Endometrial microvascular endothelial cells (primary cell): ENCODE measurements around the gene RAP1GAP2. TPM values are rescaled to one million over a fixed set of nuclear protein-coding genes. Genes with fewer than 3 reads are reported as not detected.
"Not testable (repeated sequence)": the region's sequence is repeated elsewhere in the genome, so short reads cannot be mapped to it uniquely, and the experiment has no call there.

Experiments
- in situ Hi-C: cut with HindIII; loops from 2 replicates; pipeline ENCODE4 v1.10.0; 2017; ENCODE audit warnings: low sequenced_read_pairs, low pct_unique_long_range_greater_than_20kb; ENCODE audit errors: inconsistent ontology term
- total RNA-seq: library from RNA; depleted of rRNA; stranded (reverse); fragments of >200 nt; gene quantifications from one replicate; pipeline ENCODE4 v1.2.3, GENCODE V29; 2015; ENCODE audit errors: inconsistent ontology term

The RAP1GAP2 gene
- total RNA-seq, 1 donor from 2014 or later, result 2.5 TPM

DNA sequence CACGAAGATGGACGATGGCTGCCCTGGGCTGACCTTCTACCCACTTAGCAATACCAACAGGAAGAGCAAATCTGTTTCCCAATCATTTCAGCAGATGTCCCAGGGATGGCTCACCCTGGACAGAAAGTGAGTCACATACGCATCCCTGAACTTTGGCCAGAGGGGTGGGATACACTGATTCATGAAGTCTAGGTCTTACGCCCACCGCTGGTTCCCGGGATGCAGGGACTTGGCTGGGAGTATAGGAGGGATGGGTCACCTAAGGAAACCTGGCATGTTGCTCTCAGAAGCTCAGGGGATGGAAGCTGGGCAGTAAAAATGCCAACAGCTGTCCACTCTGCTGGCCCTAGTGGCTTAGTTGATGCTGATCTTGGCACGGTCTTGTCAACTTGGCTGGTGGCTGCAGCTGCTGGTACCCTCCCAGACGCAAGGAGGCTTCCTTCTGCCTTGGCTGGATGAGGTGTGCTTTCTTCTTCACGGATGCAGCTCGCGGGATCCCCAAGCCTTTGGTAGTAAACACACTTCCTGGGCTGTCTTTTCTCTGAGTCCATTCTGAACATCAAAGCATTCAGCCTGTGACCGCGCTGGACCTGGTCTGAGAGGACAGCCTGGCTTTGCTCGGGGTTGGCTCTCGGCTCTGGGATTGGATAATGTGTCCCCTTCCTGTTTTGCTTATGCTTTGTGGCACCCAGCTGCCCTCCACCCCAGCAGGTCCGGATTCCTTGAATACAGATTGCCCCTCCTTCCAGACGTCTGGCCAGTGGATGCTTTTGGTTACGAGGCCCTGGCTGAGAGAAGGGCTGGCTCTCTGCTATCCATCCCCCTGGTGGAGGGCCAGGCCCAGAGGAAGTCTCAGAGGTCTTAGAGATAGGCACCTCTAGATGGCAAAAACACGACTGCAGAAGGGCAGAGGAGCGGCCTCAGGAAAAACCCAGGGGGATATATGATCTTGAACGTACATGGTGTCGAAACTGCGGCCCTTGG, 71.5 kb downstream of the RAP1GAP2 start:
- in situ Hi-C loops, result loop anchor here (25.0 kb wide), 2 partner anchors 105 to 145 kb away; no protein-coding TSS in a partner anchor

DNA sequence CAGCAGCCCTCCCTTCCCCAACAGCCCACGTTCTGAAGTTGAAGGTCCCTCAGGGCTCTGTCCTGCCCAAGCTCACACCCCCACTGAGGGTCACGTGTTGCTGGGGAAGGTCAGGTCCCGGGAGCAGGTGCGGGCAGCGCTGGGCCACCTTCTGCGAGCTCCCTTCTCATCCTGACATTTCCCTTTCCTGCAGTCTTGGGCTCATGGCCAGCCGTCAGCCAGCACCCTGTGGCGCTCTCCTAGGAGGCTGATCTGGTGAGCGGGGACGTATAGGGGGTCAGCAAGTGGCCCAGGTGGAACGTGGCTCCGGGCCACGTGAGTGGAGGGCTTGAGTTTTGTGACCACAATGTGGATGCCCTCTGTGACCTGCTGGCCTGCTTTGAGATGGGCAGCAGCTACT, 73.4 kb downstream of the RAP1GAP2 start:
- in situ Hi-C loops, result loop anchor here (25.0 kb wide), 2 partner anchors 107 to 143 kb away; no protein-coding TSS in a partner anchor

- in situ Hi-C loops, result loop anchor here (25.0 kb wide), 2 partner anchors 109 to 141 kb away; no protein-coding TSS in a partner anchor
Measured at GRCh38 chr17:2871205-2871604, 75.0 kb downstream of the RAP1GAP2 start.

- in situ Hi-C loops, result loop anchor here (25.0 kb wide), 2 partner anchors 109 to 141 kb away; no protein-coding TSS in a partner anchor
Measured at GRCh38 chr17:2871720-2872119, 75.5 kb downstream of the RAP1GAP2 start.

DNA sequence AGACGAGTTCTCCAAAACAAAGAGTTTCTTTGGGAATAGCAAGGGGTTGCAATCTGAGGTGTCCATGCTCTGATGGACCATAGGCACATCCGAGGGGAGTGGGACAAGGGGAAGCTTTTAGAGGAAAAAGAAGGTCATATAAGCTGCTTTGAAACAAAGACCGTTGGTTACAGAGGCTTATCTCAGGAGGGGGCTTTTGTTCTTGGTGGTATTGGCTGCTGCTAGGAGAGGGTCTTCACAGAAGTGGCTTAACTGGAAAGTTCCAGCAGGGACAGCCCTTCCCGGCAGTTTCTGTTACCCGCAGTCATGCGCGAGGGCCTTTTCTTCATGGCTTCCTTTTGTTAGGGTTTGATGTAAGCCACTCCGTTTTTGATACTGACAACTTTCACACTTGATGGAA, 76.0 kb downstream of the RAP1GAP2 start:
- in situ Hi-C loops, result loop anchor here (25.0 kb wide), 2 partner anchors 110 to 140 kb away; no protein-coding TSS in a partner anchor

DNA sequence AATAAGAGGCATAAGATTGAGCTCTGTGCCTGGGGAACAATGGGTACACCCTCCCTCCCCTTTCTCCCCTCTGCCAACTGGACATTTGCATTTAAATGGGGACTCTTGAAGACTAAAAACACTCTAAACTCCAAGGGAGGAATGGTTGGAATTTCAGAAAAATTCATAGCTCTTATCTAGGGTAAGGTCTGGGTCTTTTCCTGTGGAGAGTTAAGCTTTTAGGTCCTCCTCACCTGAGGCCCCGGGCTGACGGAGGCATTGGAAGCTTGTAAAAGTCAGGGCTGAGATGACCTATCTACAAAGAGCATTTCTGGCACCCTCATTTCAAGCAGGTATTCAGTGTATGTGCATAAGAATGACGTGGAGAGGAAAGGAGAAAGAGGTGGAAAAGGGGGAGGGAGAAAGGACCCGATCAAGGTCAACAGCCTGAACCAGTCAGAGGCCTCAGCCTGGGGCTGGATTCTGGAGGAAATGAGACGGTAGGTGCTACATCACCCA, 78.0 kb downstream of the RAP1GAP2 start:
- in situ Hi-C loops, result loop anchor here (25.0 kb wide), 2 partner anchors 112 to 138 kb away; no protein-coding TSS in a partner anchor

DNA sequence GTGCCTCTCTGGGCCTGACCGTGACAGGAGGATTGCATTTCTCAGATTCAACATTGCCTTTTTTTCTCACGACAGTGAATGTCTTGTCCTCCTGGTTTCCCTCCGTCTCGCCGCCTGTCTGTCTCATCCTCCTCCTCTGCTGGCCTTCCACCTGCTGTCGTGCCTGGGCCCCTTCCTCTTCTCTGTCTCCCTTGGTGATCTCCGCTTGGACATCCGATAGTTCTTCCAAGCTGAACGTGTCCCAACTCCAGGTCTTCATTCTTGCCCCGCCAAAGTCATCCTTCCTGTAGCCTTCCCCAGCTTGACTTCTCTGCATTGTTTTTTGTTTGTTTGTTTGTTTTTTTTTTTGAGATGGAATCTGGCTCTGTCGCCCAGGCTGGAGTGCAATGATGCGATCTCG, 79.4 kb downstream of the RAP1GAP2 start:
- in situ Hi-C loops, result no loop called here

GRCh38 chr17:2876467-2876866, 80.2 kb downstream of the RAP1GAP2 start:
- in situ Hi-C loops, result no loop called here

- in situ Hi-C loops, result no loop called here
Measured at GRCh38 chr17:2878751-2879254, 82.6 kb downstream of the RAP1GAP2 start.

GRCh38 chr17:2880050-2880449, 83.8 kb downstream of the RAP1GAP2 start:
- in situ Hi-C loops, result no loop called here

- in situ Hi-C loops, result no loop called here
Measured at GRCh38 chr17:2881295-2881694, 85.1 kb downstream of the RAP1GAP2 start.

- in situ Hi-C loops, result no loop called here
Measured at GRCh38 chr17:2883544-2884213, 87.4 kb downstream of the RAP1GAP2 start.

- in situ Hi-C loops, result no loop called here
Measured at GRCh38 chr17:2885733-2886132, 89.5 kb downstream of the RAP1GAP2 start.

GRCh38 chr17:2888326-2888725, 92.1 kb downstream of the RAP1GAP2 start:
- in situ Hi-C loops, result no loop called here

DNA sequence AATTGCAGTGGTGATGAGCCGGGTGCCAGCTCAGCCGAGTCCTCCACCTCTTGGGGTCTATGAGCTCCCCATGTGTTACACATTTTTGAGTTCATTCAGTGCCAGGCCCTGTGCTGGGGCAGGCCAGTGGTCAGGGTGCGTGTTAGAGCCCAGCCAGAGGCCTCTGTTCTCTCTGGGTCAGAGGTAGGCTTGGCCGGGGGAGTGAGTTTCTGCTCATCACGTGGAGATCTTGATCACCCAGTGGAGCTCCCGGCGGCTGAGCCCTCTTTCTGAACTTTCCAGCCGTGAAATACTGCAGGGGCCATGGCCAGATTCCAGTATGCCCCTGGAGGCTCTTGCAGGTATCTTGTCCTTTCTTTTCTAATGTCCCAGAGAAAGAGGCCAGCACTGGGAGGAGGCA, 93.0 kb downstream of the RAP1GAP2 start:
- in situ Hi-C loops, result no loop called here

DNA sequence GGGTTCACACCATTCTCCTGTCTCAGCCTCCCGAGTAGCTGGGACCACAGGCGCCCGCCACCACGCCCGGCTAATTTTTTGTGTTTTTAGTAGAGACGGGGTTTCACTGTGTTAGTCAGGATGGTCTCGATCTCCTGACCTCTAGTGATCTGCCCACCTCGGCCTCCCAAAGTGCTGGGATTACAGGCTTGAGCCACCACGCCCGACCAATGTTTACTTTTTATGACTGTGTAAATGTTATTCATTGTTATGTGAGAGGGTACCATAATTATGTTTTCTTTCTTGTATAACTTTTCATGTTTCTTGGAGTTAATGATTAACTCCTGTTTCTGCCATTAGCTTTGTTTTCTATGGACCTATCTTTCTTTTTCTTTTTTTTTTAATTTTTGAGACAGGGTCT, 94.5 kb downstream of the RAP1GAP2 start:
- in situ Hi-C loops, result not testable (repeated sequence)

DNA sequence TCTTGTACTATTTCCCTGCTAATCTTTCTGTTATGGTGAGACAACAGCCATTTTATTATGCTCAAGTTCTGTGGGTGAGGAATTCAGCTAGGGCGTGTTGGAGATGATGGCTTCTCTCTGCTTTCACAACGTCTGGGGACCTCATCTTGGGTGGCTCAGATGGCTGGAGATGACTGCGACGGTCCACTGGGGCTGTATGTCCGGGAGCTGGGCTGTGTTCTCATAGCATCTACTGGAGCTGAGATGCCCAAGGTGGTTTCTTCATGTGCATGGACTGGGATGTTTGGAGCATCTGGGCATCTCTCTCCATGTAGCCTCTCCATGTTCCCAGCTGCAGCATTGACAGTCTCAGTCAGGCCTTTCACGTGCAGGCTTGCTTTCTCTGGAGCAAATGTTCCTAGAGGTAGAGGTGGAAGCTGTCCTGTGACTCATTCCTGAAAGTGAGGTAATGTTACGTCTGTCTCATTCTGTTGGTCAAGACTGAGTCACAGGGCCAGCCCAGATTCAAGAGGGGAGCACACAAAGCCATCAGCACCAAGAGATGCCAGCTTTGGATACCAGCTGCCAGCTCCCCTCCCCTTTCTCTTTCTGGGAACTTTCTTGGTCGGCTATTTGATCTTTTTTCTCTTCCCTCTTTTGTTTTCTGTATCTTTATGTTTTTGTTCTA, 96.2 kb downstream of the RAP1GAP2 start:
- in situ Hi-C loops, result no loop called here

DNA sequence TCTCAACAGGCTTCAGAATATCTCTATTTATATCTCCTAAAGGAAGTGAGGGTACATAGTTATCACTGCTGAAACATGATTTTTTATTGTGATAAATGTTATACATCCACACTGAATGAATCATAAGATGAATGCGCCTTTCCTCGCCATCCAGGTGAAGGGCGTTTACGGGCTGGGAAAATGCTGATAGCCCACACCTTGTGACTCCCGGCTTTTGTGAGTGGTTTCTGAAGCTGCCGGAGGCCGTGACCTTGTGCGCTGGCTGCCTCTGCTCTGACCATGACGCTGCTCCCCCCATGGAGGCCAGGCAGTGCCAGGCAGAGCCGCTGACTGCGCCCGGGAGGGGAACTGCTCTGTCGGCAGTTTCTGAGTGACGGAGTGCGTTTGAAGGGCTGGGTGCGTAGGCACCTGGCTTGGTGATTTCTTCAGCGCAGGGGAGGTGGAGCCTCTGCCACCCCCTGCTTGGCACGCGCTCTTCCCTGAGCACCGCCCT, 97.2 kb downstream of the RAP1GAP2 start:
- in situ Hi-C loops, result no loop called here

GRCh38 chr17:2894782-2895181, 98.5 kb downstream of the RAP1GAP2 start:
- in situ Hi-C loops, result no loop called here
